ENCODE data around the gene SDK1. TPM values are rescaled to one million over a fixed set of nuclear protein-coding genes. Genes with fewer than 3 reads are reported as not detected.
"Not testable (repeated sequence)": the region's sequence is repeated elsewhere in the genome, so short reads cannot be mapped to it uniquely, and the experiment has no call there.

The SDK1 gene
- total and polyA plus RNA-seq, 2 donors (not counting 3 experiments of a cell fraction or from before 2014, with no cell fraction given) = 1.6 to 3.9 TPM

DNA sequence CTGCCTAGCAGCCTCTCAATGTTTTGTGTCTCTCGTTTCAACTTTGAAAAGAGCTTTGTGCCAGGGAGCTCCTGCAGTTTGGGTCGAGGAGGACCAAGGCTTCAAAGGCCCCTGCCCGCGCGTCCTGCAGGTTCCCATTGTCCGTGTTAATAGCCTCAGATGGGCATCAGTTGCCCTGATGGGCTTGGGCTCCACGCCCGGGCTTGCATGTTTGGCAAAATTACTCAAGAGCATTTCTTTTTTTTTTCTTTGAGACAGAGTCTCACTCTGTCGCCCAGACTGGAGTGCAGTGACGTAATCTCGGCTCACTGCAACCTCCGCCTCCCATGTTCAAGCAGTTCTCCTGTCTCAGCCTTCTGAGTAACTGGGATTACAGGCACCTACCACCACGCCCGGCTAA is 636.6 kb downstream of the SDK1 start:
- BruUV-seq (replicated peaks) = no TSS peak
- no peak for DNase-seq (ENCODE audit: low read depth, low spot score)
- Histone ChIP-seq H2AFZ (ENCODE audit: low read depth, low read length) (no peak overlapping the region), H3K27me3 (ENCODE audit: control insufficient read depth in 2 of 2, insufficient read depth in 2 of 2, low read length in 2 of 2) (no peaks in the 10 kb centered on the region), H3K4me3 (replicated peaks in 1 of 3; ENCODE audit: insufficient read depth in 1 of 3, low read depth in 1 of 3, low read length in 3 of 3) (no peak overlapping the region), H3K9me1 (replicated peaks; ENCODE audit: control insufficient read depth, extremely low read depth, insufficient read depth, low read length) (no peaks in the 10 kb centered on the region), H3K4me2 (ENCODE audit: insufficient read depth, low read length) (no peak overlapping the region), H4K20me1 (replicated peaks; ENCODE audit: control insufficient read depth, extremely low read depth, insufficient read depth, low read length) (no peaks in the 10 kb centered on the region), H3K27ac (ENCODE audit: insufficient read depth, low read depth, low read length) (no peak overlapping the region), H3K9me3 (replicated peaks; ENCODE audit: control insufficient read depth, insufficient read depth, low read length) (no peaks in the 10 kb centered on the region), H3K79me2 (ENCODE audit: control insufficient read depth, insufficient read depth, low read length) (no peaks in the 10 kb centered on the region), H3K36me3 (ENCODE audit: control insufficient read depth in 2 of 2, extremely low read depth in 1 of 2, insufficient read depth in 2 of 2, low read length in 2 of 2) (no peaks in the 10 kb centered on the region), H3K9ac (replicated peaks; ENCODE audit: extremely low read depth, insufficient read depth, low read length) (no peak overlapping the region), H3K4me1 (ENCODE audit: control insufficient read depth, extremely low read depth, insufficient read depth, low read length) (no peaks in the 10 kb centered on the region)
- TF ChIP-seq MYC (IDR thresholded peaks at IDR 0.05; ENCODE audit: low read depth, low read length) (no peak), FOS (IDR thresholded peaks at IDR 0.05; ENCODE audit: borderline replicate concordance, insufficient read depth, low read length) (no peak), GATA2 (IDR thresholded peaks at IDR 0.05; ENCODE audit: insufficient read depth, insufficient read length, low read depth, low read length) (no peak), JUN (IDR thresholded peaks at IDR 0.05; ENCODE audit: borderline replicate concordance, insufficient read depth, insufficient read length, low read depth) (no peak), POLR2AphosphoS5 (IDR thresholded peaks at IDR 0.05; ENCODE audit: insufficient read depth, low read depth, low read length) (no peak), POLR2A (IDR thresholded peaks at IDR 0.05; ENCODE audit: low read depth, low read length) (no peak), EZH2 (IDR thresholded peaks at IDR 0.05; ENCODE audit: borderline replicate concordance, low read depth, low read length, severe bottlenecking) (no peak)
- TF ChIP-seq, protein P1, sequence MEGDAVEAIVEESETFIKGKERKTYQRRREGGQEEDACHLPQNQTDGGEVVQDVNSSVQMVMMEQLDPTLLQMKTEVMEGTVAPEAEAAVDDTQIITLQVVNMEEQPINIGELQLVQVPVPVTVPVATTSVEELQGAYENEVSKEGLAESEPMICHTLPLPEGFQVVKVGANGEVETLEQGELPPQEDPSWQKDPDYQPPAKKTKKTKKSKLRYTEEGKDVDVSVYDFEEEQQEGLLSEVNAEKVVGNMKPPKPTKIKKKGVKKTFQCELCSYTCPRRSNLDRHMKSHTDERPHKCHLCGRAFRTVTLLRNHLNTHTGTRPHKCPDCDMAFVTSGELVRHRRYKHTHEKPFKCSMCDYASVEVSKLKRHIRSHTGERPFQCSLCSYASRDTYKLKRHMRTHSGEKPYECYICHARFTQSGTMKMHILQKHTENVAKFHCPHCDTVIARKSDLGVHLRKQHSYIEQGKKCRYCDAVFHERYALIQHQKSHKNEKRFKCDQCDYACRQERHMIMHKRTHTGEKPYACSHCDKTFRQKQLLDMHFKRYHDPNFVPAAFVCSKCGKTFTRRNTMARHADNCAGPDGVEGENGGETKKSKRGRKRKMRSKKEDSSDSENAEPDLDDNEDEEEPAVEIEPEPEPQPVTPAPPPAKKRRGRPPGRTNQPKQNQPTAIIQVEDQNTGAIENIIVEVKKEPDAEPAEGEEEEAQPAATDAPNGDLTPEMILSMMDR (IDR thresholded peaks at IDR 0.05; ENCODE audit: extremely low read depth in 1 of 2, insufficient read depth in 1 of 2, low read depth in 1 of 2, low read length in 2 of 2) = no peak
- TF ChIP-seq, protein P2, sequence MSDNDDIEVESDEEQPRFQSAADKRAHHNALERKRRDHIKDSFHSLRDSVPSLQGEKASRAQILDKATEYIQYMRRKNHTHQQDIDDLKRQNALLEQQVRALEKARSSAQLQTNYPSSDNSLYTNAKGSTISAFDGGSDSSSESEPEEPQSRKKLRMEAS (IDR thresholded peaks at IDR 0.05; ENCODE audit: insufficient read depth, insufficient read length) = no peak
- intact Hi-C loops (cut with micrococcal nuclease) (no loop called here), dilution Hi-C loops (cut with MboI; ENCODE audit: extremely low pct_ligation_motif_present, low sequenced_read_pairs) (no loop called here)
- POLR2A ChIA-PET = no interaction called here
- FAIRE-seq = no peak
- CTCF ChIA-PET = no interaction called here

DNA sequence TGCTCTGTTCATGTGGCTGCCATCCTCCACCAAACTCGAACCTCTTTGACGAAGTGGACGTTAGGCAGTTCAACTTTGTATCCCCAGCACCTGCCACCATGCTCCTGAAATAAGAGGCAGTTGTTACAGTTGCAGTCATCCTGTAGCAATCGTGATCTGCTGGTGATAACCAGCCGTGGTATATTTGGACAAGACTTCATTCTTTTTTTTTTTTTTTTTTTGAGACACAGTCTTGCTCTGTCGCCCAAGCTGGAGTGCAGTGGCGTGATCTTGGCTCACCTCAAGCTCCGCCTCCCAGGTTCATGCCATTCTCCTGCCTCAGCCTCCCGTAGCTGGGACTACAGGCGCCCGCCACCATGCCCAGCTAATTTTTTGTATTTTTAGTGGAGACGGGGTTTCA is 640.7 kb downstream of the SDK1 start:
- CTCF ChIA-PET; H3K36me3 ChIP-seq (ENCODE audit: control insufficient read depth in 2 of 2, extremely low read depth in 1 of 2, insufficient read depth in 2 of 2, low read length in 2 of 2); BruUV-seq (replicated peaks); H3K9ac ChIP-seq (replicated peaks; ENCODE audit: extremely low read depth, insufficient read depth, low read length); DNase-seq (ENCODE audit: low read depth, low spot score); H3K79me2 ChIP-seq (ENCODE audit: control insufficient read depth, insufficient read depth, low read length); H3K4me3 ChIP-seq (replicated peaks in 1 of 3; ENCODE audit: insufficient read depth in 1 of 3, low read depth in 1 of 3, low read length in 3 of 3); dilution Hi-C loops (cut with MboI; ENCODE audit: extremely low pct_ligation_motif_present, low sequenced_read_pairs); H3K4me1 ChIP-seq (ENCODE audit: control insufficient read depth, extremely low read depth, insufficient read depth, low read length); H4K20me1 ChIP-seq (replicated peaks; ENCODE audit: control insufficient read depth, extremely low read depth, insufficient read depth, low read length); H3K9me1 ChIP-seq (replicated peaks; ENCODE audit: control insufficient read depth, extremely low read depth, insufficient read depth, low read length); H3K27me3 ChIP-seq (ENCODE audit: control insufficient read depth in 2 of 2, insufficient read depth in 2 of 2, low read length in 2 of 2); POLR2A ChIA-PET; intact Hi-C loops (cut with micrococcal nuclease); H3K9me3 ChIP-seq (replicated peaks; ENCODE audit: control insufficient read depth, insufficient read depth, low read length); H2AFZ ChIP-seq (ENCODE audit: low read depth, low read length); H3K27ac ChIP-seq (ENCODE audit: insufficient read depth, low read depth, low read length); H3K4me2 ChIP-seq (ENCODE audit: insufficient read depth, low read length); FAIRE-seq: not testable (repeated sequence)

Measured in endothelial cell of umbilical vein (primary cell).